H9 (cell line): ENCODE results near the gene KRTAP10-5. TPM values are rescaled to one million over a fixed set of nuclear protein-coding genes. Genes with fewer than 3 reads are reported as not detected.
A peak's percentile ranks its signal among the peaks of the same experiment; 100 is the strongest.

Experiments
- DNase-seq: peaks from one replicate; pipeline ENCODE4 v3.0.0-alpha.2; 2017
- H2AFZ ChIP-seq: one replicate; pipeline ENCODE4 v1.6.1; 2013; ENCODE audit warnings: mild to moderate bottlenecking, low read length, control low read depth, moderate library complexity
- H2AK5ac ChIP-seq: 2 replicates; pipeline ENCODE4 v1.6.1; 2013; ENCODE audit warnings: low read length, control low read depth, mixed read lengths; ENCODE audit not compliant: insufficient read length
- H2BK120ac ChIP-seq: one replicate; pipeline ENCODE4 v1.6.1; 2013; ENCODE audit warnings: low read depth, mild to moderate bottlenecking, low read length, control low read depth, inconsistent platforms; ENCODE audit not compliant: poor library complexity, severe bottlenecking
- H2BK12ac ChIP-seq: 2 replicates; pipeline ENCODE4 v1.6.1; 2013; ENCODE audit warnings: low read length, control low read depth, mixed read lengths, low read depth; ENCODE audit not compliant: insufficient read length
- H2BK15ac ChIP-seq: 2 replicates; pipeline ENCODE4 v1.6.1; 2013; ENCODE audit warnings: low read depth, low read length, control low read depth
- H2BK20ac ChIP-seq: one replicate; pipeline ENCODE4 v1.6.1; 2013; ENCODE audit warnings: low read depth, mild to moderate bottlenecking, low read length, control low read depth, inconsistent platforms; ENCODE audit not compliant: poor library complexity, severe bottlenecking
- H2BK5ac ChIP-seq: 2 replicates; pipeline ENCODE4 v1.6.1; 2013; ENCODE audit warnings: low read length, control low read depth, mixed read lengths; ENCODE audit not compliant: insufficient read length
- H3K14ac ChIP-seq: 2 replicates; pipeline ENCODE4 v1.6.1; 2013; ENCODE audit warnings: low read length, control low read depth; ENCODE audit not compliant: insufficient read depth
- H3K18ac ChIP-seq: 2 replicates; pipeline ENCODE4 v1.6.1; 2013; ENCODE audit warnings: low read depth, mild to moderate bottlenecking, mixed read lengths, low read length, control low read depth; ENCODE audit not compliant: insufficient read length
- H3K23ac ChIP-seq: 2 replicates; pipeline ENCODE4 v1.6.1; 2013; ENCODE audit warnings: low read length, control low read depth, mixed read lengths, low read depth; ENCODE audit not compliant: insufficient read length
- H3K23me2 ChIP-seq: 2 replicates; pipeline ENCODE4 v1.6.1; 2013; ENCODE audit warnings: low read depth, mild to moderate bottlenecking, mixed read lengths, low read length, control low read depth; ENCODE audit not compliant: insufficient read length, poor library complexity, severe bottlenecking
- H3K27ac ChIP-seq: 2 replicates; pipeline ENCODE4 v1.5.1; 2013; ENCODE audit warnings: low read length, control low read depth, mixed read lengths, low read depth; ENCODE audit not compliant: insufficient read length
- H3K27me3 ChIP-seq: 2 replicates; pipeline ENCODE4 v1.6.1; 2013; ENCODE audit warnings: low read length, control low read depth, inconsistent platforms; ENCODE audit not compliant: insufficient read depth
- H3K4ac ChIP-seq: 2 replicates; pipeline ENCODE4 v1.6.1; 2013; ENCODE audit warnings: low read depth, mild to moderate bottlenecking, control low read depth, inconsistent platforms, low read length, moderate library complexity
- H3K4me1 ChIP-seq: 2 replicates; pipeline ENCODE4 v1.6.1; 2013; ENCODE audit warnings: low read length, control low read depth, inconsistent platforms; ENCODE audit not compliant: insufficient read depth
- H3K4me2 ChIP-seq: 2 replicates; pipeline ENCODE4 v1.6.1; 2013; ENCODE audit warnings: low read length, control low read depth, mixed read lengths; ENCODE audit not compliant: insufficient read length, insufficient read depth
- H3K56ac ChIP-seq: 2 replicates; pipeline ENCODE4 v1.6.1; 2013; ENCODE audit warnings: low read depth, mild to moderate bottlenecking, mixed read lengths, low read length, control low read depth; ENCODE audit not compliant: insufficient read length
- H3K79me1 ChIP-seq: 2 replicates; pipeline ENCODE4 v1.6.1; 2013; ENCODE audit warnings: low read depth, mild to moderate bottlenecking, moderate library complexity, low read length, control low read depth, inconsistent platforms; ENCODE audit not compliant: insufficient read depth, poor library complexity, severe bottlenecking
- H3K79me2 ChIP-seq: 2 replicates; pipeline ENCODE4 v1.6.1; 2013; ENCODE audit warnings: low read length, control low read depth, inconsistent platforms; ENCODE audit not compliant: insufficient read depth
- H3K9ac ChIP-seq: 2 replicates; pipeline ENCODE4 v1.6.1; 2013; ENCODE audit warnings: low read length, control low read depth, mixed read lengths; ENCODE audit not compliant: insufficient read length; ENCODE audit errors: extremely low read depth
- H3K9me3 ChIP-seq: one replicate; pipeline ENCODE4 v1.6.1; 2013; ENCODE audit warnings: low read depth, low read length, inconsistent platforms; ENCODE audit not compliant: control insufficient read depth
- H3T11ph ChIP-seq: one replicate; pipeline ENCODE4 v1.6.1; 2013; ENCODE audit warnings: mild to moderate bottlenecking, low read length, control low read depth, inconsistent platforms
- H4K20me1 ChIP-seq: one replicate; pipeline ENCODE4 v1.6.1; 2013; ENCODE audit not compliant: control insufficient read depth, insufficient read length, insufficient read depth
- H4K5ac ChIP-seq: 2 replicates; pipeline ENCODE4 v1.6.1; 2013; ENCODE audit warnings: low read depth, mild to moderate bottlenecking, mixed read lengths, low read length, control low read depth; ENCODE audit not compliant: insufficient read length
- H4K8ac ChIP-seq: replicated peaks from 2 replicates; pipeline ENCODE4 v1.6.1; 2013; ENCODE audit warnings: low read length, control low read depth, mixed read lengths, low read depth; ENCODE audit not compliant: insufficient read length
- H4K91ac ChIP-seq: 2 replicates; pipeline ENCODE4 v1.6.1; 2013; ENCODE audit warnings: low read depth, mild to moderate bottlenecking, moderate library complexity, mixed read lengths, low read length, control low read depth; ENCODE audit not compliant: insufficient read length
- H3K27ac Mint-ChIP-seq, 3 experiments: 2 replicates in 2 of 3; 3 replicates in 1 of 3; pipeline ENCODE4 v1.8.0; 2020 to 2021; ENCODE audit warnings: mixed read lengths in 3 of 3, mild to moderate bottlenecking in 1 of 3, moderate library complexity in 1 of 3
- H3K27me3 Mint-ChIP-seq: 2 replicates; pipeline ENCODE4 v1.8.0; 2021; ENCODE audit warnings: low read depth, mild to moderate bottlenecking, moderate library complexity, mixed read lengths
- H3K36me3 Mint-ChIP-seq, 3 experiments: 2 replicates in 2 of 3; 3 replicates in 1 of 3; pipeline ENCODE4 v1.8.0; 2020 to 2021; ENCODE audit warnings: low read depth in 3 of 3, mixed read lengths in 3 of 3; ENCODE audit not compliant: insufficient read depth in 1 of 3
- H3K4me1 Mint-ChIP-seq, 2 experiments: 2 replicates each; pipeline ENCODE4 v1.8.0; 2020; ENCODE audit warnings: mixed read lengths in 2 of 2
- H3K4me3 Mint-ChIP-seq, 2 experiments: 2 replicates in 1 of 2; 3 replicates in 1 of 2; pipeline ENCODE4 v1.8.0; 2020 to 2021; ENCODE audit warnings: mild to moderate bottlenecking in 2 of 2, mixed read lengths in 2 of 2, moderate library complexity in 1 of 2
- H3K9me3 Mint-ChIP-seq, 2 experiments: 2 replicates in 1 of 2; 3 replicates in 1 of 2; pipeline ENCODE4 v1.8.0; 2020; ENCODE audit warnings: mild to moderate bottlenecking in 2 of 2, mixed read lengths in 2 of 2, moderate library complexity in 1 of 2
- CTCF ChIP-seq: fragments of 200-600 bp; sonication (generic); conservative IDR thresholded peaks from 3 replicates; pipeline ENCODE4 v1.8.0; 2021; ENCODE audit warnings: antibody characterized with exemption, mild to moderate bottlenecking
- WGBS: extraction: QIAGEN DNeasy Blood & Tissue Kit; methylation state at CpG from one replicate; pipeline ENCODE4 v1.1.7; 2013; ENCODE audit warnings: missing lambda C conversion rate, low lambda C conversion rate, mixed read lengths; ENCODE audit not compliant: insufficient read length; ENCODE audit errors: extremely low coverage; 5-methylcytosine and 5-hydroxymethylcytosine counted together
- total RNA-seq: library from RNA; stranded (reverse); gene quantifications from 2 replicates; pipeline ENCODE4 v1.2.1, GENCODE V29; 2021

Gene KRTAP10-5
- total RNA-seq, 1 experiment from 2014 or later, result not detected

GRCh38 chr21:44568667-44569556 is 11.5 kb downstream of the KRTAP10-5 start:
- no peak for DNase-seq
- no peaks in the 10 kb centered on the region for H3K9me3 ChIP-seq
- no peaks in the 10 kb centered on the region for H3K4me1 ChIP-seq
- WGBS, result no CpG with 5 or more reads among the region's 27 CpGs
- H3K56ac ChIP-seq, result no peak overlapping the region
- H3K9ac ChIP-seq, result no peak overlapping the region
- H3K14ac ChIP-seq, result no peak overlapping the region
- H4K8ac ChIP-seq, result no peak overlapping the region
- H2BK20ac ChIP-seq, result no peak overlapping the region
- no peak overlapping the region for H2AK5ac ChIP-seq
- H4K5ac ChIP-seq, result no peak overlapping the region
- no peak for TF ChIP-seq CTCF
- Mint-ChIP-seq H3K27me3 (peaks cover 16% of the 10 kb centered on the region), H3K27ac (peak overlapping the region in 1 of 3 experiments; percentile 77; a peak in 2 of 7 replicates), H3K4me1 (no peaks in the 10 kb centered on the region; a peak in 1 of 4 replicates), H3K4me3 (no peak overlapping the region), H3K9me3 (peaks cover 19 to 20% of the 10 kb centered on the region in 2 experiments), H3K36me3 (peaks cover 3 to 22% (median 3%) of the 10 kb centered on the region in 3 experiments; a peak in 5 of 7 replicates)
- H3T11ph ChIP-seq, result no peak overlapping the region
- no peaks in the 10 kb centered on the region for H3K27me3 ChIP-seq
- no peak overlapping the region for H3K27ac ChIP-seq
- no peak overlapping the region for H2BK5ac ChIP-seq
- no peak overlapping the region for H2BK120ac ChIP-seq
- H3K79me1 ChIP-seq, result no peaks in the 10 kb centered on the region
- H3K18ac ChIP-seq, result no peak overlapping the region
- no peak overlapping the region for H2BK15ac ChIP-seq
- H2BK12ac ChIP-seq, result no peak overlapping the region
- no peak overlapping the region for H2AFZ ChIP-seq
- no peaks in the 10 kb centered on the region for H3K79me2 ChIP-seq
- no peaks in the 10 kb centered on the region for H3K23me2 ChIP-seq
- no peak overlapping the region for H3K23ac ChIP-seq
- no peak overlapping the region for H3K4ac ChIP-seq
- no peak overlapping the region for H4K91ac ChIP-seq
- H4K20me1 ChIP-seq, result no peaks in the 10 kb centered on the region
- no peak overlapping the region for H3K4me2 ChIP-seq
